A549 treated with GW870086 at 1 μM for 4 hours (cell line): Measurements from ENCODE around the gene AKTIP. TPM values are rescaled to one million over a fixed set of nuclear protein-coding genes. Genes with fewer than 3 reads are reported as not detected.

Source experiments
- total RNA-seq: library from RNA; stranded (reverse); fragments of 200-300 nt; extraction: Qiagen RNA extraction; gene quantifications from 5 replicates; pipeline ENCODE4 v1.2.3, GENCODE V29; 2022; ENCODE audit warnings: low read depth

The AKTIP gene
- total RNA-seq: 21.7 to 28.5 TPM (median 26.9 TPM) in 5 replicates

DNA sequence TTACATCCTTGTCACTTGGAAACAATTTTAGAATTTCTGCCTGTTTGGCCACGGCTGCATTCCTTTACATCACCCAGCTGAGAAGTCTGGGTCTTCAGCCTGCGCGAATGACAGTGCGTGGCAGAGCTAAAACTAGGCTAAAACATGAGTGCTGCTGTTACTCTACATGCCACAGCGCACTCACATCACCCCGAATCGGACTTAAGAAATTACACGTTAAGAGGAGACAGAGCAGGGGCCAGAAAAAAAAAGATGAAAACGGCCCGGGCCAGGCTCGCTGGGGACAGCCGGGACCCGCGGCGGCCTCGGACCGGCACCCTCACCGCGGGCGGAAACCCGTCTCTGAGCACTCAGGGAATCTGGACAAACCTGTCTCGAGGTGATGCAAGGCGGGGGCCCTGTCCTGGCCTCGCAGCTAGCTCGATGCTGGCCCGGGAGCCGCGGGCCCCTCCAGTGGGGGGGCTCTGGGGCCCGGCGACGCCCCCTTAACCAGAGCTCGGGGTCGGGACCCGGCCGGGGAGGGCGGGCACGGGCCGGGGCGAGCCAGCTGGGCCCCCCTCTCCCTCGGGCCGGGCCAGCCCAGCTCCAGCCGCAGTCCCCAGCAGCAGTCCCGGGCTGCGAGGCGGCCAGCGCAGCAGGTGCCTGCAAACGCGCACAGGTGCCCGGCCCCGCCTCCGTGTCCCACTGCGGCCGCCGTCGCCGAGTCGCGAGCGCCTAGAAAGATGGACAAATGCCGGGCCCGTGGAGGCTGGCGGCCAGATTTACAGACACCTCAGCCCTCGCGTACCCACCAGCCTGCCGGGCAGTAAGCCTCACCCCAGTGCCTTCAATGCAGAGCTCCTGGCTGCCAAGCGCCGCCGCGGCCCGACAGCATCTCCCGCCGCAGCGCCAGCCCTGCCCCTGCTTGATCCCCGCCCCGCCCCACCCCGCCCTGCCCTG, at the start of gene AKTIP:
Gene AKTIP (minus strand): TSS at position 879 of the 939 bp plus-strand sequence. CDS start 2,950 bp downstream, outside the sequence.

Other genes with a start within 250 kb of the AKTIP start
- gene RBL2, start 68.7 kb downstream of the AKTIP start, total RNA-seq: 8.6 to 13.9 TPM (median 12.0 TPM) in 5 replicates
- gene RPGRIP1L, start 200.7 kb upstream of the AKTIP start, total RNA-seq: 10.2 to 13.5 TPM (median 11.2 TPM) in 5 replicates
- gene FTO, start 200.9 kb upstream of the AKTIP start, total RNA-seq: 22.9 to 39.5 TPM (median 30.0 TPM) in 5 replicates